B cell (primary cell): Measurements from ENCODE around the gene ITLN1.

Source experiments
- EZH2 ChIP-seq: IDR thresholded peaks from 2 replicates; pipeline ENCODE4 v1.6.1; 2012; ENCODE audit warnings: borderline replicate concordance, low read depth, mild to moderate bottlenecking, moderate library complexity, low read length; ENCODE audit not compliant: insufficient read depth, poor library complexity, severe bottlenecking
- TF ChIP-seq, protein P1 (sequence below): fragments of 200-600 bp; IDR thresholded peaks from one replicate; pipeline ENCODE4 v1.8.0; 2022; ENCODE audit warnings: antibody characterized with exemption, mild to moderate bottlenecking

DNA sequence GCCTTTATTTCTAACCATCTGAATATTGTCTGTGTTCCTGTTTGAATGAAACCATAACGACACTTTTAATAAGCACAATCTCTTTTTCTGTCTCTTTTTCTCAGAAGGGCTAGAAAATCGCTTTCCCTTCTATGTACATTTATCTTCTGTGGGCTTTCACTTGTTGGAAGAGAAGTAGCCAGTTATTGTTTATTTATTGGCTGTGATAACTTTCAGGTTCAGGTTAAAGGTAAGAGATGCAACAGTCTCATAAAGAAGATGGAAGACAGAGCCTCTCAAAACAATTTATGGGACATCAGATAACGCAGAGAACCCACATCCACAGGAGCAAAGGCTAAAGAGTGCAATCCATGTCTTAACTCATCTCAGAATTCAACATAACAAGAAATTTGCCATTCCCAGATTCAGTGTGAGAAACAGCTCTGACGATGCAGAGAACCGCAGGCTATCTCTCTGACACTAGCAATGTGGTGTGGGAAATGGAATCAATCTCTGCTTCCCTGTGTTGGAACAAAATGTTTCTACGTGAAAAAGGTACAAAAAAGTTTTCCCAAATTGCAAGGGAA is 18.2 kb downstream of the ITLN1 start:
- TF ChIP-seq, protein P1, sequence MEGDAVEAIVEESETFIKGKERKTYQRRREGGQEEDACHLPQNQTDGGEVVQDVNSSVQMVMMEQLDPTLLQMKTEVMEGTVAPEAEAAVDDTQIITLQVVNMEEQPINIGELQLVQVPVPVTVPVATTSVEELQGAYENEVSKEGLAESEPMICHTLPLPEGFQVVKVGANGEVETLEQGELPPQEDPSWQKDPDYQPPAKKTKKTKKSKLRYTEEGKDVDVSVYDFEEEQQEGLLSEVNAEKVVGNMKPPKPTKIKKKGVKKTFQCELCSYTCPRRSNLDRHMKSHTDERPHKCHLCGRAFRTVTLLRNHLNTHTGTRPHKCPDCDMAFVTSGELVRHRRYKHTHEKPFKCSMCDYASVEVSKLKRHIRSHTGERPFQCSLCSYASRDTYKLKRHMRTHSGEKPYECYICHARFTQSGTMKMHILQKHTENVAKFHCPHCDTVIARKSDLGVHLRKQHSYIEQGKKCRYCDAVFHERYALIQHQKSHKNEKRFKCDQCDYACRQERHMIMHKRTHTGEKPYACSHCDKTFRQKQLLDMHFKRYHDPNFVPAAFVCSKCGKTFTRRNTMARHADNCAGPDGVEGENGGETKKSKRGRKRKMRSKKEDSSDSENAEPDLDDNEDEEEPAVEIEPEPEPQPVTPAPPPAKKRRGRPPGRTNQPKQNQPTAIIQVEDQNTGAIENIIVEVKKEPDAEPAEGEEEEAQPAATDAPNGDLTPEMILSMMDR: no peak
- no peak for TF ChIP-seq EZH2
